Left colon (tissue), 2 donors: ENCODE results near the gene CCL16. TPM values are rescaled to one million over a fixed set of nuclear protein-coding genes. Genes with fewer than 3 reads are reported as not detected.
"Not testable (repeated sequence)": the region's sequence is repeated elsewhere in the genome, so short reads cannot be mapped to it uniquely, and the experiment has no call there.

Experiments used
- ATAC-seq: fragments of 200-7000 bp; cut with Tn5 transposase; one replicate; pipeline ENCODE4 v1.9.1; 2020; ENCODE audit warnings: mild to moderate bottlenecking, moderate library complexity
- DNase-seq, 2 donors: peaks; one replicate each; pipeline ENCODE4 v3.0.0-alpha.2; 2020
- intact Hi-C, 2 donors: fragments of 100-400 bp; cut with DNase I in 1 of 2; cut with micrococcal nuclease in 1 of 2; formaldehyde crosslinking; loops; one replicate each; pipeline versions ENCODE4 v1.11.2 to v1.14.0; 2022; cut with DNase I, micrococcal nuclease
- total RNA-seq, 2 donors: library from RNA; stranded (reverse); fragmentation: NEBNext Ultra II Directional; extraction: Animal tissue kit (Norgen Biotek cat#: 25700); gene quantifications; one replicate each; pipeline ENCODE4 v1.2.1, GENCODE V29; 2021
- donor health status: DM: no; HTN: no; CAD: no.
- donor health status: DM: yes; HTN: yes; CAD: no.

Gene CCL16
- total RNA-seq, 2 donors from 2014 or later = 0.25 TPM; not detected in 1

- intact Hi-C loops, ATAC-seq, DNase-seq: not testable (repeated sequence)
These were observed 14.0 kb upstream of the CCL16 start for GRCh38 chr17:35995346-35995745.

GRCh38 chr17:35991075-35991474 lies 9.8 kb upstream of the CCL16 start:
- peak; percentile 58 for ATAC-seq
- no peak for DNase-seq
- intact Hi-C loops = no loop called here

GRCh38 chr17:35988164-35988563 lies 6.9 kb upstream of the CCL16 start:
- intact Hi-C loops = no loop called here
- ATAC-seq (peak; percentile 59), DNase-seq (no peak)

- DNase-seq = no peak
- ATAC-seq = no peak
- intact Hi-C loops = no loop called here
These were observed 5.3 kb upstream of the CCL16 start, which contains the start of gene CCL14 for GRCh38 chr17:35986643-35987042. Gene CCL14, minus strand, starts transcription at chr17:35986729. Its CDS starts 80 bp downstream, at chr17:35986649.

GRCh38 chr17:35984140-35984539 lies 2.8 kb upstream of the CCL16 start:
- ATAC-seq = no peak
- DNase-seq = no peak
- intact Hi-C loops = no loop called here

GRCh38 chr17:35982409-35983191 lies 1.3 kb upstream of the CCL16 start:
- ATAC-seq (peak; percentile 8), DNase-seq (no peak)
- intact Hi-C loops = no loop called here

GRCh38 chr17:35981908-35982330 lies 622 bp upstream of the CCL16 start:
- intact Hi-C loops = no loop called here

GRCh38 chr17:35978346-35978745 lies 3.0 kb downstream of the CCL16 start:
- intact Hi-C loops = no loop called here
- DNase-seq (no peak), ATAC-seq (no peak)

More at GRCh38 chr17:35981908-35982330, 622 bp upstream of the CCL16 start:
- DNase-seq = no peak
- peak; percentile 60 for ATAC-seq

GRCh38 chr17:35977509-35977908 lies 3.8 kb downstream of the CCL16 start:
- DNase-seq = no peak
- no peak for ATAC-seq
- intact Hi-C loops = no loop called here

GRCh38 chr17:35973333-35974260 lies 7.7 kb downstream of the CCL16 start:
- DNase-seq (no peak), ATAC-seq (peak; percentile 31)
- intact Hi-C loops = no loop called here

- intact Hi-C loops = no loop called here
- DNase-seq (no peak), ATAC-seq (peak; percentile 33)
These were observed 8.4 kb downstream of the CCL16 start for GRCh38 chr17:35972945-35973332.

GRCh38 chr17:35972535-35972934 lies 8.8 kb downstream of the CCL16 start:
- intact Hi-C loops = no loop called here
- DNase-seq = no peak

GRCh38 chr17:35972066-35972465 lies 9.2 kb downstream of the CCL16 start:
- DNase-seq (no peak), ATAC-seq (no peak)
- intact Hi-C loops = no loop called here

More at GRCh38 chr17:35972535-35972934, 8.8 kb downstream of the CCL16 start:
- ATAC-seq = no peak

- intact Hi-C loops = loop anchor here (2.0 to 10.0 kb wide), 3 partner anchors 175 to 515 kb away; partner anchors contain the start of gene ZNHIT3 (in 1 of the 2)
- ATAC-seq = peak; percentile 80
- peak; percentile 57 to 85 for DNase-seq
These were observed 11.5 kb downstream of the CCL16 start for GRCh38 chr17:35969558-35970380.

GRCh38 chr17:35968520-35969054 lies 12.7 kb downstream of the CCL16 start:
- DNase-seq = no peak
- ATAC-seq = no peak
- intact Hi-C loops = loop anchor here (2.0 to 10.0 kb wide), 3 partner anchors 176 to 516 kb away; partner anchors contain the start of gene ZNHIT3 (in 1 of the 2)

- intact Hi-C loops = loop anchor here (10.0 kb wide), 2 partner anchors 180 to 520 kb away; partner anchors contain the start of gene ZNHIT3 (in 1 of the 2)
- DNase-seq = no peak
- no peak for ATAC-seq
These were observed 16.0 kb downstream of the CCL16 start for GRCh38 chr17:35965272-35965671.

- ATAC-seq = no peak
- intact Hi-C loops = loop anchor here (10.0 kb wide), 2 partner anchors 181 to 521 kb away; partner anchors contain the start of gene ZNHIT3 (in 1 of the 2)
- DNase-seq = no peak
These were observed 17.6 kb downstream of the CCL16 start for GRCh38 chr17:35963663-35964062.

GRCh38 chr17:35953720-35954119 lies 27.6 kb downstream of the CCL16 start:
- no peak for ATAC-seq
- no peak for DNase-seq
- intact Hi-C loops = no loop called here
